ENCODE measurements around the gene FEN1.

Gene FEN1

GRCh38 chr11:61762798-61763197 lies 29.9 kb upstream of the FEN1 start:
- TF ChIP-seq FOXP2 (optimal IDR thresholded peaks at IDR 0.05; ENCODE audit: control extremely low read depth, extremely low read length, insufficient read depth) (no peak), POLR2AphosphoS5 (IDR thresholded peaks at IDR 0.05; ENCODE audit: borderline replicate concordance, low read depth, low read length) (no peak), EZH2 (IDR thresholded peaks at IDR 0.05) (no peak)

GRCh38 chr11:61763930-61764605 lies 28.6 kb upstream of the FEN1 start:
- TF ChIP-seq FOXP2 (optimal IDR thresholded peaks at IDR 0.05; ENCODE audit: control extremely low read depth, extremely low read length, insufficient read depth) (no peak), EZH2 (IDR thresholded peaks at IDR 0.05) (no peak), POLR2AphosphoS5 (IDR thresholded peaks at IDR 0.05; ENCODE audit: borderline replicate concordance, low read depth, low read length) (no peak)
- no peak overlapping the region for H3K4me3 ChIP-seq
- no peak overlapping the region for H3K27ac ChIP-seq

More at GRCh38 chr11:61762798-61763197, 29.9 kb upstream of the FEN1 start:
- H3K27ac ChIP-seq = no peak overlapping the region
- H3K9me3 ChIP-seq (ENCODE audit: low read depth, low read length) = no peaks in the 10 kb centered on the region
- H3K36me3 ChIP-seq (ENCODE audit: insufficient read depth, low read length) = no peaks in the 10 kb centered on the region
- no peak for DNase-seq (ENCODE audit: low read depth, low spot score)
- H3K9ac ChIP-seq (ENCODE audit: insufficient read length) = no peak overlapping the region
- no peak overlapping the region for H3K4me3 ChIP-seq

GRCh38 chr11:61764606-61765260 lies 28.0 kb upstream of the FEN1 start:
- Histone ChIP-seq H3K4me3 (no peak overlapping the region), H3K9me3 (ENCODE audit: low read depth, low read length) (no peaks in the 10 kb centered on the region), H3K9ac (ENCODE audit: insufficient read length) (no peak overlapping the region), H3K36me3 (ENCODE audit: insufficient read depth, low read length) (no peaks in the 10 kb centered on the region), H3K27ac (no peak overlapping the region)
- DNase-seq (ENCODE audit: low read depth, low spot score) = no peak
- TF ChIP-seq FOXP2 (optimal IDR thresholded peaks at IDR 0.05; ENCODE audit: control extremely low read depth, extremely low read length, insufficient read depth) = no peak
- no peak for TF ChIP-seq EZH2 (IDR thresholded peaks at IDR 0.05)
- no peak for TF ChIP-seq POLR2AphosphoS5 (IDR thresholded peaks at IDR 0.05; ENCODE audit: borderline replicate concordance, low read depth, low read length)

More at GRCh38 chr11:61763930-61764605, 28.6 kb upstream of the FEN1 start:
- H3K36me3 ChIP-seq (ENCODE audit: insufficient read depth, low read length) = no peaks in the 10 kb centered on the region
- no peak overlapping the region for H3K9ac ChIP-seq (ENCODE audit: insufficient read length)
- no peaks in the 10 kb centered on the region for H3K9me3 ChIP-seq (ENCODE audit: low read depth, low read length)
- DNase-seq (ENCODE audit: low read depth, low spot score) = no peak

GRCh38 chr11:61765550-61766253 lies 27.0 kb upstream of the FEN1 start:
- Histone ChIP-seq H3K9me3 (ENCODE audit: low read depth, low read length) (no peaks in the 10 kb centered on the region), H3K27ac (no peak overlapping the region), H3K4me3 (no peak overlapping the region), H3K9ac (ENCODE audit: insufficient read length) (no peak overlapping the region), H3K36me3 (ENCODE audit: insufficient read depth, low read length) (no peaks in the 10 kb centered on the region)
- DNase-seq (ENCODE audit: low read depth, low spot score) = no peak
- no peak for TF ChIP-seq EZH2 (IDR thresholded peaks at IDR 0.05)
- no peak for TF ChIP-seq POLR2AphosphoS5 (IDR thresholded peaks at IDR 0.05; ENCODE audit: borderline replicate concordance, low read depth, low read length)
- TF ChIP-seq FOXP2 (optimal IDR thresholded peaks at IDR 0.05; ENCODE audit: control extremely low read depth, extremely low read length, insufficient read depth) = no peak

GRCh38 chr11:61766353-61766841 lies 26.3 kb upstream of the FEN1 start:
- no peak for TF ChIP-seq FOXP2 (optimal IDR thresholded peaks at IDR 0.05; ENCODE audit: control extremely low read depth, extremely low read length, insufficient read depth)
- TF ChIP-seq POLR2AphosphoS5 (IDR thresholded peaks at IDR 0.05; ENCODE audit: borderline replicate concordance, low read depth, low read length) = no peak
- TF ChIP-seq EZH2 (IDR thresholded peaks at IDR 0.05) = no peak
- DNase-seq (ENCODE audit: low read depth, low spot score) = no peak
- Histone ChIP-seq H3K27ac (peak overlapping the region; percentile 25; the same call in 1 of the 2 replicates), H3K4me3 (no peak overlapping the region), H3K9ac (ENCODE audit: insufficient read length) (no peak overlapping the region), H3K9me3 (ENCODE audit: low read depth, low read length) (no peaks in the 10 kb centered on the region), H3K36me3 (ENCODE audit: insufficient read depth, low read length) (no peaks in the 10 kb centered on the region)

GRCh38 chr11:61768376-61769076 lies 24.2 kb upstream of the FEN1 start:
- no peak for TF ChIP-seq FOXP2 (optimal IDR thresholded peaks at IDR 0.05; ENCODE audit: control extremely low read depth, extremely low read length, insufficient read depth)
- TF ChIP-seq POLR2AphosphoS5 (IDR thresholded peaks at IDR 0.05; ENCODE audit: borderline replicate concordance, low read depth, low read length) = no peak
- TF ChIP-seq EZH2 (IDR thresholded peaks at IDR 0.05) = no peak
- Histone ChIP-seq H3K9ac (ENCODE audit: insufficient read length) (no peak overlapping the region), H3K36me3 (ENCODE audit: insufficient read depth, low read length) (no peaks in the 10 kb centered on the region), H3K9me3 (ENCODE audit: low read depth, low read length) (no peaks in the 10 kb centered on the region), H3K27ac (no peak overlapping the region), H3K4me3 (no peak overlapping the region)
- no peak for DNase-seq (ENCODE audit: low read depth, low spot score)

- TF ChIP-seq POLR2AphosphoS5 (IDR thresholded peaks at IDR 0.05; ENCODE audit: borderline replicate concordance, low read depth, low read length) (no peak), EZH2 (IDR thresholded peaks at IDR 0.05) (no peak), FOXP2 (optimal IDR thresholded peaks at IDR 0.05; ENCODE audit: control extremely low read depth, extremely low read length, insufficient read depth) (no peak)
- Histone ChIP-seq H3K9ac (ENCODE audit: insufficient read length) (no peak overlapping the region), H3K4me3 (no peak overlapping the region), H3K36me3 (ENCODE audit: insufficient read depth, low read length) (no peaks in the 10 kb centered on the region), H3K9me3 (ENCODE audit: low read depth, low read length) (no peaks in the 10 kb centered on the region), H3K27ac (no peak overlapping the region)
- no peak for DNase-seq (ENCODE audit: low read depth, low spot score)
Observed at GRCh38 chr11:61769169-61769920, 23.4 kb upstream of the FEN1 start.

All from SK-N-MC (cell line).